CD4-positive, alpha-beta T cell treated with Interleukin-2 at 100 ng/mL for 4 hours (primary cell): ENCODE results near the gene C10orf90.

ENCODE experiments used
- DNase-seq: peaks from one replicate; pipeline ENCODE4 v3.0.0-alpha.2; 2020; ENCODE audit warnings: low spot score

C10orf90 gene

GRCh38 chr10:126423732-126424491 is 246.6 kb downstream of the C10orf90 start:
- DNase-seq: no peak

- no peak for DNase-seq
These were observed 247.9 kb downstream of the C10orf90 start for GRCh38 chr10:126422567-126422966.

GRCh38 chr10:126421756-126422256 is 248.7 kb downstream of the C10orf90 start:
- no peak for DNase-seq

DNA sequence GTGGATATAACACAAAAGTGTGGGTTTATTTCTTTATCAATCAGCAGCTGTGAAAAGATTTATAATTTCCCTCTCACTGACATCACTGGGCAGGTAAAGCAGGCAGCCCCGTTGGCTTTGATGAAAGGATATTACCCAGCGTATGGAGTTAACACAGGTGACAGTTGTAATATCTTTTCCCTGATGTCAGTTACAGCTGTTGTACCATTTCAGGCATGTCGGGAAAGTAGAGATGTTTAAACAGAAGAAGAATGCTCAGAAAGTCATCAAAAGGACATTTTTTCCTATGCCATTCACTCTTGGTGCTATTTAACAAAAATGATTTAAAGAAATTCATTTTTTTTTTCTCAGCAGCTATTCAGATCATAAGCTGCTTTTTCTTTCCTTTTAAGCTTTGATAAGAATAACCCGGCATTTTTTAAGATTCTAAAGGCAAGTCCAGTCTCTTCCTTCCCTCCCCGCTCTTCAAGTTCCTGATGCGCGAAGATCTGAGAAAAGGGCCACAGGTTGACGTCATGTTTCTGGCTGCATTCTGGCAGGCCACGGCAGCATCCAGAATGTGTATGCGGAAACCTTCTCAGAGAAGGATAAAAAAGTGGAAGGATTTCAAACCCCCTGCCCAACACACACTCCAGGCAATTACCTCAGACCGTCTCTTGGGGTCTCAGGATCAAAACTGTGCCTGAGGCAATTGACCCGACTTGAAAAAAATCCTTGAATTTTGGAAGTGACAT is 249.8 kb downstream of the C10orf90 start:
- DNase-seq: no peak

- DNase-seq: no peak
These were observed 253.2 kb downstream of the C10orf90 start for GRCh38 chr10:126417220-126417825.

DNA sequence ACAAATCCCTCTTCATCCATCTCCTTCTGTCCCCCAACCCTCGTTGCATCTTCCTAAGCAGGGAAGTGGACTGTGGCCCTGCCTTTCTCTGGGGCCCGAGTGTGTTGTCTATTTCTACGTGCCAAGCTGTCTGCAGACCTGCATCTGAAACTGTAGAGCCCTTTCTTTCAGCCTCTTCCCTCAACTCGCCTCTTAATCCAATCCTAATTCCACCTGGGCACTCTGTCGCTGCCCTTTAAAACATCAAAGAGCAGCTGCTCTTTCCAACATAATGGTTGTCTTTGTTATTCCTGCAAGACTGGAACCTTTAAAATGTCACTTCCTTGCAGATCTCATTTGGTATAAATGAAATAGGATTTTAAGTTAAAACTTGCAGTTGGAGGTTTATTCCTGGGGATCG is 260.7 kb downstream of the C10orf90 start:
- no peak for DNase-seq

- DNase-seq: no peak
These were observed 261.4 kb downstream of the C10orf90 start for GRCh38 chr10:126408953-126409641.

- no peak for DNase-seq
These were observed 262.7 kb downstream of the C10orf90 start for GRCh38 chr10:126407831-126408230.

DNA sequence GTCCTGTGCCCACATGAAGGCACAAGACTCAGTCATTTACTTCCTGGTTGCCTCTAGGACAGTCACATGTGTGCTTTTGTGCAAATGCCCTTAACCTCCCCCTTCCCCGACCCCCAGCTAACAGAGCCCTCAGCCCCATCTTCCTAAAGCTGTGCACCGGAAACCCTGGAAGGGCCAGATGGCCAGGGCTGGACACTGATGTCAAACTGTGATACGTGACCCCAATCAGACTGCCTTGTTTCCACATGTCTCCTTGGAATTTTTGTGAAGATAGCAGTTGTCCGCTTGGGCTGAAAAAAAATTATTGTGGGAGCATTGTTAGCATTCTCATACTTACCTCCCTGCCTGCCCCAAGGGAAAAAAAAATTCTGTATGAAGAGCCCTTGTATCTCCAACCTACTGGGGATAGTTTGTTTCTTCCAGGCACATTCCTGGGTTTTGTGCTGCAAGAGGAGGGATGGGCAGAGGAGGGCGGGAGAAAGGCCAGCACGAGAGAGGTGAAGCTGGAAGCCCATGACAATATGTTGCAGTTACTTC is 265.2 kb downstream of the C10orf90 start:
- no peak for DNase-seq

DNA sequence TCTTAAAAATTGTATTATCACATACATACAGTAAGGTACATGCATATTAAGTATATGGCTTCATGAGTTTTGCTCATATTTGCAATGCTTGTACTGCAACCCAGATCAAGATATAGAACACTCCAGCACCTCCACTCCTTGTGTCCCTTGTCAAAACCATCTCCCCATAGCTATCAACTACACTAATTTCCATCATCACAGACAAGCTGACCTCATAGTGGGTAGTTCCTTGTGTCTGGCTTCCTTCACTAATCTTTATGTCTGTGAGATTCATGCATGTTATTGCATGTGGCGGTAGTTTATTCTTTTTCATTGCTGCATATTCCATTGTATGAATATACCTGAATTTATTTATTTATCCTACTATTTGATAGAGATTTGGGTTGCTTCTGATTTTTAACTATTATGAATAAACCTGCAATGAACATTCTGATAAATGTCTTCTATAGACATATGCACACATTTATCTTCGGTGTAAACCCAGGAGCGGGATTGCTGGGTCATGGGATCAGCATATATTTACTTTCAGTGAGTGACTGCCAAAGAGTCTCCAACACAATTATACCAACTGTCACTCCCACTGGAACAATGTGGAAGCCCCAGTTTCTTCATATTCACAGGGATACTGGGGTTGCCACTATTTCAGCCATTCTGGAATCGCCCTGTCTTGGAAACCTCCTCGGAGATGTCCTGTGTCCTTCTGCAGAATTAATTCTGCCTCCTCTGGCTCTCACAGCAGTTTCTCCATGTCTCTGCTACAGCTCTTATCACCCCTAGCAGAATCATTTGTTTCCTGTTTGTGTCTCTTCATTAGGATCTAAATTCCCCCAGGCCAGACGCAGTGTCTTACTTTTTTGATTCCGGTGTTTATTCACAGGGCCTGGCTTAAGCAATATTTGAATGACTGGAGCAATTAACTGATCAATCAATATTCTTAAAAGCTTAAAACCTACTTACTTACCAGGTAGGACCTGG is 267.5 kb downstream of the C10orf90 start:
- no peak for DNase-seq

DNA sequence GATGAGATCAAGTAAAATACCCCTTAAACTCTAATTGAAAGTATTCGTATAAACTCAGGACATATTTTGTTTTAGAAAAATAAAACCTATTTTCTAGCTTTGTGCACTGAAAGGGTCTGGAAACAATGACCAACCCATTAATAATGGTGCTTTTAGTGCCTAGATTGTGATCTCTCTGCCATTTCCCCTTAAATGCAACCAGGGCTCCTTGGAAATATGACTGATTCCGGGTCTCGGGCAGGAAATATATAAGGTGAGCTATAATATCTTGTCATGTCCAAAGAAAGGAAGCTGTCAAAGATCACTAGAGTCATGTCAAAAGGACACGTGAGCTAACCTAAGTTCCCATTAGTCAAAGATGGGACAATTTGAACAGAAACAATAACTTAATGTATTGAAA is 269.9 kb downstream of the C10orf90 start:
- no peak for DNase-seq

- no peak for DNase-seq
These were observed 271.6 kb downstream of the C10orf90 start for GRCh38 chr10:126398924-126399323.

DNA sequence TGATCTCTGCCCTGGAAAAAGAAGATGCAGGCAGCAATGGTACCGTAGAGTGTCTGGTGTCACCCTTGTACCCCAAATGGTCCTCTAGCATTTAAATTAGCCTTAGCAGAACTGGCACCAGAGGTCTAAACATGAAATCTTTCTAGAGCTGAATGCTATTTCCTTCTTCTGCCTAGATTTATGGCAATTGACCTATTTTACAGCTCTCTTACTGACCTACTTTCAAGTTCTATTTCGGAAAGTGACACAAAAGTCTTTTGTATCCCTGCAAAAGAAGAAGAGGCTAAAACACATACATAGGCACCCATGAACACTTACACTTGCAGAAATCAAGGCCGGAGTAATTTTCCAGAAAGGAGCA is 272.1 kb downstream of the C10orf90 start:
- no peak for DNase-seq

GRCh38 chr10:126397640-126398382 is 272.7 kb downstream of the C10orf90 start:
- DNase-seq: no peak

- DNase-seq: no peak
These were observed 273.3 kb downstream of the C10orf90 start for GRCh38 chr10:126397156-126397555.

DNA sequence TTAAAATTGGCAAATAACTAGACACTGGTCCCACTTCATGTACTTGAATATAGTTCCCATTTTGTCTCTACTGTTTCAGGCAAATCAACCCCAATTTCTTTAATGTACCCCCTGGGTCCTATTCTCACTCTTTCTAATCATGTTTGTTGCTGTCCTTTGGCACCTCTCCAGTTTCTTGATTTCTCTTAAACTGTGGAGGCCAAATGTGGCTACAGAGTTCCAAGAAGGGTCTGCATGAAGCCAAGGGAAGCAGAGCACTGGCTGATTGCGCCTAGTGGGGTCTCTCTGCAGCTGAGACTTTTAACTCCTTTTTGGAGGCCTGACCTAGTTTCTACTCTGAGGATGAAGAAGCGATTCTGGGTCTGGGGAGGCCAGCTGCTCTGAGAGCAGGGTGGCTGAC is 275.5 kb downstream of the C10orf90 start:
- no peak for DNase-seq

DNA sequence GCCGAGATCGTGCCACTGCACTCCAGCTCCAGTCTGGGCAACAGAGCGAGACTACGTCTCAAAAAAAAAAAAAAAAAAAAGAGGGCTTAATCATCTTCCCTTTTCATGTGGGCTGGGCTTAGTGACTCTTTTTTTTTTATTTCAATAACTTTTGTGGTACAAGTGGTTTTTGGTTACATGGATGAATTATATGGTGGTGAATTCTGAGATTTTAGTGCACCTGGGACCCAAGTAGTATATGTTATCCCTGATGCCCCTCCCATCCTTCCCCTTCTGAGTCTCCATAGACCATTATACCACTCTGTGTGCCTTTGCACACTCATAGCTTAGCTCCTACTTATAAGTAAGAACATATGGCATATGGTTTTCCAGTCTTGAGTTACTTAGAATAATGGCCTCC is 277.4 kb downstream of the C10orf90 start:
- no peak for DNase-seq

- DNase-seq: no peak
These were observed 278.0 kb downstream of the C10orf90 start for GRCh38 chr10:126392469-126392868.

DNA sequence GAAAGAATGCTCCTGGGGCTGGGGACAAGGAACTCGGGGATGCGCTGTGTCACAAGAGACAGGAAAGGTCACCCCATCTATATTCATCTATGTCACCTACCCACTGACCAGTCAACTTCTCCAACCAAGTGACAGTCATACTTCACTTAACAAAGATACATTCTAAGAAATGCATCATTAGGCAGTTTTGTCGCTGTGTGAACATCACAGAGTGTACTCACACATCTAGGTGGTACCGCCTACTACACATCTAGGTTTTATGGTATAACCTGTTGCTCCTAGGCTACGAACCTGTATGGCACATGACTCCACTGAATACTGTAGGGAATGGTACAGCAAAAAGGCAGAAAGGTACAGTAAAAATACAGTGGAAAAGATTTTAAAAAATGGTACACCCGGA is 278.4 kb downstream of the C10orf90 start:
- DNase-seq: no peak

DNA sequence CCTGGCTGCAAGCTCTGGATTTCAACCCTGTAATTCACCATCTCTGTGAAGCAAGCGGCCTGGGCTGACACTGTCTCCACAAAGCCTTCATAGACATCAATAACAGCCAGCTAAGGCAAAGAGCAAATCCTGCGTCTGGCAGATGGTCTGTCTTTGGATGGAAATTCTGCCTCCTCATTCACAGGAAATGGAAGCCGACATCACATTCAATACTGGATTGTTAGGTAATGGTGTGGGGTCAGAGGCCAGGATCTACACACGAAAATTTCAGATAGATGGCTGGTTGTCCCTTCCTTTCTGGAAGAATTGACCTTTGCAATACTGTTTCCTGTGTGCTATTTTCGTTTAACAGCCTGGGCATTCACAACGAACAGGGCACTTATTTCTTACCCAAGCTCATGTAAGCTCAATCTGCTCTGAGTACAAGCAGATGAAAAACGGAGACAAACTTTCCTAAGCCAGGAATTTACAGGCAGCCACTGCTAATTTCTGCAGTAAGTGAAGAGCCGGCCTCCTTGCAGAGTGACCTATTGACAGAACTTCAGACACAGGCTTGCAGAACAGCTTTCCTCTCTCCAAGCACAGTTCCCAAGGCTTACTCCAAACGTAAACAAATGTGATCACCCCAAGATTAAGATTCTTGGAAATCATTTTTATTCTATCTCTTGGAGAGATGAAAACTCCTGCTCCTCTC is 279.2 kb downstream of the C10orf90 start:
- no peak for DNase-seq
